Immature natural killer cell (primary cell): ENCODE data around the gene CTIF. TPM values are rescaled to one million over a fixed set of nuclear protein-coding genes. Genes with fewer than 3 reads are reported as not detected.

Experiments used
- DNase-seq, 3 donors: peaks; one replicate each; pipeline ENCODE4 v3.0.0; 2022; ENCODE audit warnings: mixed read lengths in 1 of 3
- H3K27ac Mint-ChIP-seq, 6 donors: one replicate each; pipeline ENCODE4 v1.8.0; 2020; ENCODE audit warnings: mixed read lengths in 6 of 6, mild to moderate bottlenecking in 5 of 6, inconsistent platforms in 4 of 6, moderate library complexity in 3 of 6
- H3K27me3 Mint-ChIP-seq, 3 donors: one replicate each; pipeline ENCODE4 v1.8.0; 2020 to 2021; ENCODE audit warnings: low read depth in 3 of 3, mild to moderate bottlenecking in 3 of 3, mixed read lengths in 3 of 3, moderate library complexity in 3 of 3, inconsistent platforms in 1 of 3
- H3K36me3 Mint-ChIP-seq, 3 donors: one replicate each; pipeline ENCODE4 v1.8.0; 2020; ENCODE audit warnings: mixed read lengths in 3 of 3, inconsistent platforms in 2 of 3, mild to moderate bottlenecking in 2 of 3
- H3K4me1 Mint-ChIP-seq, 2 donors: one replicate each; pipeline ENCODE4 v1.8.0; 2020; ENCODE audit warnings: inconsistent platforms in 2 of 2, mild to moderate bottlenecking in 2 of 2, mixed read lengths in 2 of 2, moderate library complexity in 1 of 2
- H3K4me3 Mint-ChIP-seq, 5 donors: one replicate each; pipeline ENCODE4 v1.8.0; 2020; ENCODE audit warnings: mild to moderate bottlenecking in 5 of 5, mixed read lengths in 5 of 5, inconsistent platforms in 3 of 5, moderate library complexity in 3 of 5
- H3K9me3 Mint-ChIP-seq, 6 donors: one replicate each; pipeline ENCODE4 v1.8.0; 2020; ENCODE audit warnings: mild to moderate bottlenecking in 6 of 6, mixed read lengths in 6 of 6, inconsistent platforms in 4 of 6, moderate library complexity in 3 of 6
- polyA plus RNA-seq, 3 donors: library from polyadenylated mRNA; unstranded; fragments of 300-500 nt; fragmentation: Illumina TruSeq; gene quantifications; one replicate each; pipeline ENCODE4 v1.2.3, GENCODE V29; 2021

CTIF gene
- polyA plus RNA-seq, 3 donors from 2014 or later: 0.28 to 1.2 TPM; not detected in 1

DNA sequence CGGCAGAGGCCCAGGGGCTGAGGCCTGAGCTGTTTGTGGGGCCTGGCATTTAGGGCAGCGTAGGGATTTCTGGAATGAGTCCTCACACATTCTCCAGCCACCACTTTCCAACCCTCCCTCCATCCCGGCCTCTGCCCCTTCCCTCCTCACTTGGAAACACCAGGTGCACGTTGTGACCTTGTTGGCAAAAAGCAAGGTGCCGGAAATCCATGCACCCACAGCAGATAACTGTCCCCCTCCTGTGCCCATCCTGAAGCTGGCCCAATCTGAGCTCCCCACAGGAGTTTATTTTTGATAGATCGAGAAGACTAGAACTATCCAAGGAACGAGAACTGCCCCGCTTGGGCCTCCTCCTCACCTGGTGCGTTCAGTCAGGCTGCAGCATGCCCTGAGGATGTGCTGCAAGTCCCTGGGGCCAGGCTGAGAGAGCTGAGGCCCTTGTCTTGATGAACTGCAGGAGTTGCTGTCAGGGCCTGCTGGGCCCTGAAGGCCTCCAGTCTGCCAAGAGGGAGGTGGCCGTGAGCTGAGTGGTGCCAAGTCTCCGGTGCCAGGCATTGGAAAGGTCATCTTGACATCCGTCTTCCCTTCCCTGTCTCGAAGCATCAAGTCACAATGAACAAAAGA, 55.8 kb downstream of the CTIF start:
- no peaks in the 10 kb centered on the region for H3K9me3 Mint-ChIP-seq
- no peak overlapping the region for H3K4me3 Mint-ChIP-seq
- no peaks in the 10 kb centered on the region for H3K36me3 Mint-ChIP-seq
- no peak for DNase-seq
- H3K27me3 Mint-ChIP-seq: peaks cover 0 to 2% (median 0%) of the 10 kb centered on the region in 3 donors
- H3K27ac Mint-ChIP-seq: peak overlapping the region in 1 of 6 donors; percentile 46
- peaks cover 1 to 3% of the 10 kb centered on the region in 2 donors for H3K4me1 Mint-ChIP-seq

DNA sequence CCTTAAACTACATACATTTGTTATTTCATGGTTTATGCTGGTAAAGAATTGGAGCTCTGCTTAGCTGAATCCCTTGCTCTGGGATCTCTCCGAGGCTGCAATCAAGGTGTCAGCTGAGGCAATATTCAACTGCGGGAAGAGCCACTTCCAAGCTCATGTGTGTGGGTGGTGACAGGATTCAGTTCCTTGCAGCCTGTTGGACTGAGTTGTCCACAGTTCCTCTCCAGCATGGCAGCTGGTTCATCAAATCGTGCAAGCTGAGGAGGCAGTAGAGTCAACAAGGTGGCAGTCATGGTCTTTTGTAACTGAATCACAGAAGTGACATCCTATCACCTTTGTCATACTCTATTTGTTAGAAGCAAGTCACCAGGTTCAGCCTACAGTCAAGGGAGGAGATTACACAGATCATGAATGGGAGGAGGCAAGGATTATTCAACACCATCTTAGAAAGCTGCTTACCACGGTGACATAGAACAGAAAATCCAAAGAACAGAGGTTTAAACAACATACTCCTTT, 56.9 kb downstream of the CTIF start:
- peaks cover 0 to 2% (median 0%) of the 10 kb centered on the region in 3 donors for H3K27me3 Mint-ChIP-seq

DNA sequence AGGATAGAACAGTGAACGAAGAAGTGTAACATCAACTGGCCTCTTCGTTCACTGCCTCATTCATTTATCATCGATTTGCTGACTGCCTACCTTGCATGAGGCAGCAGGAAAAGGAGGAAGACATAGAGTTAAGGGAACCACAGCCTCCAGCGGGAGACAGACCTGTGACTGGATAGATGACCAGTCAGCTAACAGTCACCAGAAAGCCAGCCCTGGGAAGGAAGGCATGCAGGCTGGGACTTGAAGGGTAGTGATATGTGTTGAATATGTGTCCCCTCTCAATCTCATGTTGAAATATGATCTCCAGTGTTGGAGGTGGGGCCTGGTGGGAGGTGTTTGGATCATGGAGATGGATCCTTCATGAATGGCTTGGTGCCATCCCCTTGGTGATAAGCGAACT, 58.3 kb downstream of the CTIF start:
- Mint-ChIP-seq H3K4me1 (peaks cover 20 to 21% of the 10 kb centered on the region in 2 donors), H3K36me3 (peaks cover 0 to 3% (median 0%) of the 10 kb centered on the region in 3 donors), H3K4me3 (no peak overlapping the region), H3K27ac (peak overlapping the region in 1 of 6 donors; percentile 75), H3K9me3 (no peaks in the 10 kb centered on the region), H3K27me3 (peaks cover 0 to 2% (median 0%) of the 10 kb centered on the region in 3 donors)
- no peak for DNase-seq

More for the DNA sequence above, 56.9 kb downstream of the CTIF start:
- no peak overlapping the region for H3K4me3 Mint-ChIP-seq
- H3K4me1 Mint-ChIP-seq: peaks cover 13 to 15% of the 10 kb centered on the region in 2 donors
- no peak for DNase-seq
- no peak overlapping the region for H3K27ac Mint-ChIP-seq
- no peaks in the 10 kb centered on the region for H3K36me3 Mint-ChIP-seq
- no peaks in the 10 kb centered on the region for H3K9me3 Mint-ChIP-seq

DNA sequence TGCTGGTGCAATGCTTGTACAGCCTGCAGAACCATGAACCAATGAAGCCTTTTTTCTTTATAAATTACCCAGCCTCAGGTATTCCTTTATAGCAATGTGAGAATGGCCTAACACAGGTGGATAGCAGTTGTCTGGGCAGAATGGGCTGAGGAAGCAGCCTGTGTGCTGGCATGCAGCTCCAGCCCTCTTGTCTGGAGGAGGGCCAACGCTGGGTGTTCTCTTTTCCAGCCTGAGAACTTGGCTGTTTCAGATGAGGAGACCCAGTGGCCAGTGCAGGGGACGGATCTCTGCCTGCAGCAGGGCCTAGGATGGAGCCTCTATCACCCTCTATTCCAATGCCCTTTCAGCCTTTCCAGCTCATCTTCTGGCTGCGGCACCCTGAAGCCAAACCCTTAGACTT, 58.8 kb downstream of the CTIF start:
- Mint-ChIP-seq H3K4me3 (no peak overlapping the region), H3K9me3 (no peaks in the 10 kb centered on the region), H3K36me3 (peaks cover 0 to 4% (median 0%) of the 10 kb centered on the region in 3 donors), H3K27ac (no peak overlapping the region), H3K27me3 (no peaks in the 10 kb centered on the region), H3K4me1 (peaks cover 20 to 21% of the 10 kb centered on the region in 2 donors)
- no peak for DNase-seq

DNA sequence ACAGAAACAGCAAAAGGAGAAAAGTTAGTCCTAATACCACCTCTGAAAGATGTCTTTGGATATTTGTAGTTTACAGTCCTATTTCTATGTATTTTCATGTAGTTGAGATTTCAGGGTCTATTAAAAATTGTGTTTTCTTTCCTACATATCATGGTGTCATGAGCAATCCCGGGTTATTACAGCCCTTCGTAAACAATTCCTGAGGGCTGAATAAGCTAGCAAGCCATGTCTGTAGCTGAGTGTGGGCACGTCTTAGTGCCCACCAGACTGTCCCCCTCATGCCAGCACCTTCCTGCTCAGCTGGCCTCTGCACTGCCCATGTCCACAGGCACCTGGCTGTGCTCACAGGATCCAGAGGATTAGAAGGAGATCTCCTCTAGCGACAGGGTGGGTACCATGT, 60.6 kb downstream of the CTIF start:
- peaks cover 20 to 21% of the 10 kb centered on the region in 2 donors for H3K4me1 Mint-ChIP-seq
- no peak overlapping the region for H3K4me3 Mint-ChIP-seq

DNA sequence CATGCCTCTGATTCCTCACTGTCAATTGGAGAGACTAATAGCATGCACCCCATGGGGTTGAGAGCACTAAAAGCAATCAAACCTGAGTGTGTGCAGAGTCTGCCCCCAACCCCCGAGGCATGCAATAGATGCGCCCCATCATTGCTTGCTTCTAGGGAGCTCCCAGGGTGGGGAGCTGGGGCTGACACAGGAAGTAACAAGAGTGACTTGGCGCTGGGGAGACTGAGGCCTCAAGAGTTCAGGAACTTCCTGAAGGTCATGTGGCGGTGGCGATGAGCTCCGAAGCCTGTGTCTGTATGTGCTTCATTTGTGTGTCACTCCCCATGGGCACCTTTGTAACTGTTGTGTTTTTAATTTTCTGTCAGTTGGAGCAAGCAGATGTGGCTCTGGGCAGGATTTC, 61.2 kb downstream of the CTIF start:
- peak in 1 of 3 donors; percentile 9 for DNase-seq
- peak overlapping the region in 4 of 6 donors; percentile 8 to 67 (median 46) for H3K27ac Mint-ChIP-seq
- peaks cover 0 to 4% (median 0%) of the 10 kb centered on the region in 3 donors for H3K36me3 Mint-ChIP-seq
- H3K9me3 Mint-ChIP-seq: no peaks in the 10 kb centered on the region
- H3K4me1 Mint-ChIP-seq: peaks cover 20 to 21% of the 10 kb centered on the region in 2 donors
- H3K27me3 Mint-ChIP-seq: peaks cover 0 to 2% (median 0%) of the 10 kb centered on the region in 3 donors
- H3K4me3 Mint-ChIP-seq: peak overlapping the region in 2 of 5 donors; percentile 44 to 60

More for the DNA sequence above, 60.6 kb downstream of the CTIF start:
- DNase-seq: no peak
- peaks cover 0 to 2% (median 0%) of the 10 kb centered on the region in 3 donors for H3K27me3 Mint-ChIP-seq
- H3K9me3 Mint-ChIP-seq: no peaks in the 10 kb centered on the region
- no peak overlapping the region for H3K27ac Mint-ChIP-seq
- peaks cover 0 to 4% (median 0%) of the 10 kb centered on the region in 3 donors for H3K36me3 Mint-ChIP-seq

DNA sequence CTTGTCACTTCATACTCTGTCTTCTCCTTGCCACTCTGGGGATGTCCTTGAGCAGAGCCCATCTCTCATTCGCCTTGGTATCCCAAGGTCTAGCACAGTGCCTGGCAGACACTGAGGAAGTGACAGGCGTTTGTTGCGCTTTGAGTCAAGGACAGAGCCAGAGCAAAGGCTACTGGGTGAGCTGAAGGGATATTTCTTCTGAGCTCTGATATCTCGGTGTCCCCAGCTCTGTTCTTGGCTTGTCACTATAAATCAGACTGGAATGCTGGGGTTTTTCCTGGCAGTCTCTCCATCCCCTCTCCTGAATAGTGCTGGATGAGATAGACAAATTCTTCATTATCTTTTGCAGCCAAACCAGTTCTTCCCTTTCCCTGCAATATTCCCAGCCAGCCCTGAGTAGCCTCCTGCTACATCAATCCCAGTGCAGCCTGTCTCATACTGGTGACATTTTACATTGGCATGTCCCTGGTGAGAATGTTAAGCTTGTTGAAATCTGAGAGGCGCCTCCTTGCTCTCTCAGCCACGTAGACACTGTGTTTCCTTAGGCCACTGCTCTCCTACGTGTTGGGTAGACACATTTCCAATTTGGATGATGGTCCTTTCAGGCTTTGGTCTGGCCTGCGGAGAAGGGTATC, 61.7 kb downstream of the CTIF start:
- Mint-ChIP-seq H3K4me1 (peaks cover 20 to 21% of the 10 kb centered on the region in 2 donors), H3K4me3 (peak overlapping the region in 3 of 5 donors; percentile 7 to 60 (median 44)), H3K9me3 (no peaks in the 10 kb centered on the region), H3K27me3 (peaks cover 0 to 2% (median 0%) of the 10 kb centered on the region in 3 donors), H3K36me3 (peaks cover 0 to 4% (median 0%) of the 10 kb centered on the region in 3 donors), H3K27ac (peak overlapping the region in 3 of 6 donors; percentile 38 to 74 (median 54))
- no peak for DNase-seq

DNA sequence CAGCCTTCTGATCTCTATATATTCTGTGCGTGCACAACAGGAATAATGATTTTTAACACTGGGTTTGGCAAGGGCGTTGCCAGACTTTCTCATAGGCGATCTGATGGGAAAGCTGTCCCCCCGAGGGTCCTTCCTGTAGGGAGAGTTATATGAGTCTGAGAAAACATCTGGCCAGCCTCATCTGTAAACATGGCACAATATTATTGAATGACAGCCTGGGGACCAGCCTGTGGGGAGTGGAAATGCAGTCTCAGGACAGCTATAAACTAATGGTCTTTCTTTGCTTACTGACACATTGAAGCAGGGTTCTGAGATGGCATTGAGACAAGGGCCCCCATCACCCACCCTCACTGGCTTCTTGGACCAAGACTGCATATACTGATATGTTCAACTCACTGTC, 62.5 kb downstream of the CTIF start:
- H3K4me3 Mint-ChIP-seq: peak overlapping the region in 1 of 5 donors; percentile 0
- H3K4me1 Mint-ChIP-seq: peaks cover 20 to 21% of the 10 kb centered on the region in 2 donors
- H3K36me3 Mint-ChIP-seq: peaks cover 0 to 4% (median 0%) of the 10 kb centered on the region in 3 donors
- no peak overlapping the region for H3K27ac Mint-ChIP-seq
- DNase-seq: no peak
- H3K27me3 Mint-ChIP-seq: peaks cover 0 to 2% (median 0%) of the 10 kb centered on the region in 3 donors
- no peaks in the 10 kb centered on the region for H3K9me3 Mint-ChIP-seq

DNA sequence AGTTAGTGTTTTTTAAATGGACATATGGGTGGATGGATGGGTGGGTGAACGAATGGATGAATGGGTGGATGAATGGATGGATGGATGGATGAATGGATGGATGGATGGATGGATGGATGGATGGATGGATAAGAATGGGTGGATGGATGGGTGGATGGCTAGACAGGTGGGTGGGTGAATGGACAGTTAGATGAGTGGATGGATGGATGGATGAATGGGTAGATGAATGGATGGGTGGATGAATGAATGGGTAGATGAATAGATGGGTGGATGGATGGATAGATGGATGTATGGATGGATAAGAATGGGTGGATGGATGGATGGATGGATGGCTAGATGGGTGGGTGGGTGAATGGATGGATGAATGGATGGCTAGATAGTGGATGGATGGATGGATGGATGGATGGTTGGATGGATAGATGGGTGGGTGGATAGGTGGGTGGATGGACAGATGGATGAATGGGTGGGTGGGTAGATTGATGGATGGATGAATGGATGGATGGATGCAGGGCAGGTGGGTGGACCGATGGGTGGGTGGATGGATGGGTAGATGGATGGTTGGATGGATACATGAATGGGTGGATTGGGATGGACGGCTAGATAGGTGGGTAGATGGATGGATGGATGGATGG, 64.0 kb downstream of the CTIF start:
- Mint-ChIP-seq H3K27ac (no peak overlapping the region), H3K9me3 (no peaks in the 10 kb centered on the region), H3K4me3 (no peak overlapping the region)

DNA sequence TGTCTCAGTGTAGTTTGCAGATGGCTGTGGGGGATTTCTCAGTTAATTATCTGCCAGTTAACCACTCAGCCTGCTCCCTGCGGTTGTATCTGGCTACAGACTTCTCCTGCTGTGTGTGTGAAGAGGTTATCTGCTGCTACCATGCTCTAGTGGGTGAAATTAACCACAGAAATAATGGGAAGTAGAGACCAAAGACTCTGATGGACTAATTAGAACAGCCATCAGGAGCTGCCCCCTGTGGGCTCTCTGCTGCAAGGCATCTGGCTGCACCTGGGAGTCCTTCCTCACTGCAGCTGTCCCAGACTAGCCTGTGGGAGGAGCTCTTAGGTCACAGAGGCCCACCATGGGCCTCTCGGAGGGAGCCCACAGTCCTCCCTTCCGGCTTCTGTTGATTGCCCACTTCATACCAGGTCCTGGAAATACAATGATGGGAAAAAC, 66.6 kb downstream of the CTIF start:
- no peak overlapping the region for H3K27ac Mint-ChIP-seq
- H3K27me3 Mint-ChIP-seq: peaks cover 1 to 2% (median 2%) of the 10 kb centered on the region in 3 donors
- peaks cover 0 to 4% (median 0%) of the 10 kb centered on the region in 3 donors for H3K36me3 Mint-ChIP-seq
- H3K4me1 Mint-ChIP-seq: peaks cover 10% of the 10 kb centered on the region in 2 donors
- no peak overlapping the region for H3K4me3 Mint-ChIP-seq
- no peaks in the 10 kb centered on the region for H3K9me3 Mint-ChIP-seq
- DNase-seq: no peak

More for the DNA sequence above, 64.0 kb downstream of the CTIF start:
- Mint-ChIP-seq H3K27me3 (peaks cover under 1 to 2% (median 1%) of the 10 kb centered on the region in 3 donors), H3K36me3 (peaks cover 0 to 4% (median 0%) of the 10 kb centered on the region in 3 donors), H3K4me1 (peaks cover 20 to 21% of the 10 kb centered on the region in 2 donors)
- no peak for DNase-seq

DNA sequence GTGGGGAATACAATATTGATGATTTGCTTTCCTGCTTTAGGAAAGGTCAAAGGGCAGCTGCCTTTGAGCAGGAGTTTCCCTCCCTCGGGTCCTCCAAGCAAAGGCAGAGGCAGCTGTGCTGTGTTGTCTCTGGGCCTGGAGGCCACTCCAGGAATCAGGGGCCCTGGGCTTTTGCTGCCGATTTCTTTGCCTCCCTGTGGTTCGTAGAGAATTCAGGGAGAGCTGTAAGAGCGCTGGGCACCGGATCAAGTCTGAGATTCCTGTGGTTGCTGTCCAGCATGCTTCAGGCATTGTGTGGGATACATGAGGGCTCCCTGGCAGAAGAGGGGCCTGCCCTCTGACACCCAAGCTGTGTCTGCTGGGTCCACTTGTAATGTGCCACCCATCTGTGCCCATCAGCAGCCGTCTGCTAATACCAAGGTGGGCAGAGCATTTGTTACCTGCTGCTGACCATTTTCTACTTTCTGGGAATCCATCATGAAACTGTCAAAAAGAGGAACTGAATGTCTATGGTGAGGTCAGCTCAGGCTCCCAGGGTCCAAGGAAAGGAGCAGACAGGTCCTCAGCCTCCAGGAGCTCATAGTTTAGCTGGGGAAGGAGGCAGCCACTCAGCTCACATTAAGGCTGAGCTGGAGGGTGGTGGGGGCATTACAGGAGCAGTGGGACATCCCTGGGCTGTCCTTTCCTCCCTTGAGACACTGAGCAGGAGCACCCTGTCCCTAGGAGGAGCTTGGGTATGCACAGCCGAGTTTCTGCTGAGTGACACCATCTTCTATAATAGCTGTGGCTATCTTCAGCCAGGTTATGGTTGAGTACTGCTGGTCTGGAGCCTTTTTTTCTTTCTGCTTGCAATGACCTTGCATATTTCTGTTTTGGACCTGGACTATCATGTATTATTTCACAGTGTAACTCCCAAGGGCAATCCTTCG, 68.5 kb downstream of the CTIF start:
- DNase-seq: no peak
- H3K36me3 Mint-ChIP-seq: no peaks in the 10 kb centered on the region
- no peak overlapping the region for H3K27ac Mint-ChIP-seq
- no peaks in the 10 kb centered on the region for H3K9me3 Mint-ChIP-seq
- no peaks in the 10 kb centered on the region for H3K4me1 Mint-ChIP-seq
- H3K27me3 Mint-ChIP-seq: peaks cover 2 to 3% (median 2%) of the 10 kb centered on the region in 3 donors
- no peak overlapping the region for H3K4me3 Mint-ChIP-seq

DNA sequence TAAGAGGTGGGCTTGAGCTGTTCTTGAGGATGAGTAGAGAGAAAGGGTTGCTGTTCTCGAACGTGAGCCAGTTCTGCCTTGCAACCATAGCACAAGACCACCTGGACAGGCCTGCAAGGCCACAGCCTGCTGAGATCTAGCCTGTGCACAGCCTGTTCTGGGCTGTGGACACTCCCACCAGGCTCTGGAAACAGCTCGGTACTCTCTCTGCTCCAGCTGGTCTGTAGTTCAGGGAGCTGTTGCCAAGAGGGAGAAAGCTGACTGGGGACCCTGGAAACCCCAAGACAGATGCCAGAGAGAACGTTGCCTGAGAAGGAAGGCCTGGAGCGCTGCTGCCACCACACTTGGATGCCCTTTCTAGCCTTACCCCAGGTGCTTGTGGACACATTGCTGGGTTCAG, 69.8 kb downstream of the CTIF start:
- Mint-ChIP-seq H3K27ac (no peak overlapping the region), H3K36me3 (no peaks in the 10 kb centered on the region), H3K4me3 (no peak overlapping the region), H3K4me1 (no peaks in the 10 kb centered on the region), H3K9me3 (no peaks in the 10 kb centered on the region), H3K27me3 (peaks cover 0 to 3% (median 2%) of the 10 kb centered on the region in 3 donors)
- no peak for DNase-seq

DNA sequence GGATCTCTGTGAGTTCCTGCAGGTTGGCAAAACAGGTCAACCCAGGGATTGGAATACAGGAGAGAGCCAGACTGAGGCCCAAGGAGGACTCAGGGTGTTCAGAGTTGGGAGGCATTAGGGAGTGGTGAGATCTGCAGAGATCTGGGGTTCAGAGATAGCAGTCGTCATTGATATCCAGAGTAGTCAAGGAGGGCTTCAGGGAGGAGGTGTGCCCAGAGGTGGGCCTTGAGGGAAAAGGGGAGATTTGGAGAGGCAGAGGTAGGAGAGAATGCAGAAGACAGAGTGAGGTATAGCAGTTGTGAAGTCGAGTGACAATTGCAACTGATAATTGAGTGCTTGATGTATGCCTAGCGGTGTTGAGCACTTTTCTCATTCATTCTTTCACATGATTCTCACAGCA, 70.3 kb downstream of the CTIF start:
- no peak for DNase-seq
- Mint-ChIP-seq H3K27me3 (peaks cover 0 to 3% (median 2%) of the 10 kb centered on the region in 3 donors), H3K4me3 (no peak overlapping the region), H3K27ac (peak overlapping the region in 1 of 6 donors; percentile 1), H3K4me1 (no peaks in the 10 kb centered on the region), H3K36me3 (no peaks in the 10 kb centered on the region), H3K9me3 (no peaks in the 10 kb centered on the region)
